ENCODE data around the gene WNT16. TPM values are rescaled to one million over a fixed set of nuclear protein-coding genes. Genes with fewer than 3 reads are reported as not detected.

Gene WNT16
- total RNA-seq, 4 donors from 2014 or later = not detected

DNA sequence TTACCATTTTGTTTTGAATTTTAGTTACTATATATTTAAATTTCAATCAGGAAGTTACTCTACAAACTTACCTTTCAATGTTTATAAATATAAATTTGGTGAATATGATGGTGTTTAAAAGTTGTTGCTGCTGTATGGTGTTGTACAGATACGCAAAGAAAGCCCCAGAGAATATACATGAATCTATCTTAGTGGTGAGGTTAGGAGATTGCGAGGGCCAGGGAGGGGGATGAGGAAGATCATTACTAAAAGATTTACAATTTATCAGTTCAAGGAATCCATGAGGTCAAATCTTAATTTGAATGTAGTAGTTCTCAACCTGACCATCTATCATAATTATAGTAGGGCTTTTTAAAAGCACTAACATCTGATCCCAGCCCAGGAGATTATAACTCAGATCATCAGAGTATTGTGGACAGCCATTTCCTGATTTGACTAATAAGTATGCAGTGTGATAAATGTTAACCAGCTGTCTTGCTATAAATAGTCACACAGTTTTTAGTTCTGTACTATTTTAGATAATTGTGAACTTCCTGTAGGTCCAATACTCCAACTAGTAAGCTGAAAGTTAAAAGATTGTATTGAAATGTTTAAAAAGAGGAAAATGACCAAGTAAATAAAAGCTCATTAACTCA is 43.7 kb downstream of the WNT16 start:
- TF ChIP-seq CTCF (IDR thresholded peaks at IDR 0.05; ENCODE audit: low read depth) = no peak

- TF ChIP-seq CTCF (IDR thresholded peaks at IDR 0.05; ENCODE audit: low read depth) = no peak
These were observed 44.4 kb downstream of the WNT16 start for GRCh38 chr7:121373177-121373576.

DNA sequence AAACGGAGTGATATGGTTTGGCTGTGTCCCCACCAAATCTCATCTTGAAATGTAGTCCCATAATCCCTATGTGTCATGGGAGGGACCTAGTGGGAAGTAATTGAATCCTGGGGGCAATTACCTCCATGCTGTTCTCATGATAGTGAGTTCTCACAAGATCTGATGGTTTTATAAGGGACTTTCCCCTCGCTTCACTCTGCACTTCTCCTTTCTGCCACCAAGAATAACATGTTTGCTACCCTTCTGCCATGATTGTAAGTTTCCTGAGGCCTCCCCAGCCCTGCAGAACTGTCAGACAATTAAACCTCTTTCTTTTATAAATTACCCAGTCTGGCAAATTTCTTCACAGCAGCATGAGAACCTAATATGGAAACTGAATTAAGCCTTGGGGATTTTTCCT is 48.2 kb downstream of the WNT16 start:
- TF ChIP-seq CTCF (IDR thresholded peaks at IDR 0.05; ENCODE audit: low read depth) = no peak

DNA sequence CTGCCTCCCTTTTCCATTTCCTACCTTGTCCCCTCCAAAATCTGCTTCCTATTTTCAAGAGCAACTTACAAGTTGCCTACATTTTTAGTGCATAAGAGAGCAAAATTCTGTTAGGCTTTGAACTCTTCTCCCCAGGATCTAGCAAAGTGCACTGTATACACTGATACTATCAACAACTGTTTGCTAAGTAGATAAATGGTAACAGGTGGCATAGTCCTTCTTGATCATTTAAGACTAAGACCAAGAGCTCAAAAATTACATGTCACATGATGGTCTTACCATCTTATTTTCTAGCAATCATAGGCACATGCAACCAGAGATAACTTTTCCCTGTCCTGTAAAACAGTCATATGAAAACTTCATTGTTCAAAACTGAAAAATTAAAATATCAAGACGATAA is 51.1 kb downstream of the WNT16 start:
- no peak for TF ChIP-seq CTCF (IDR thresholded peaks at IDR 0.05; ENCODE audit: low read depth)

DNA sequence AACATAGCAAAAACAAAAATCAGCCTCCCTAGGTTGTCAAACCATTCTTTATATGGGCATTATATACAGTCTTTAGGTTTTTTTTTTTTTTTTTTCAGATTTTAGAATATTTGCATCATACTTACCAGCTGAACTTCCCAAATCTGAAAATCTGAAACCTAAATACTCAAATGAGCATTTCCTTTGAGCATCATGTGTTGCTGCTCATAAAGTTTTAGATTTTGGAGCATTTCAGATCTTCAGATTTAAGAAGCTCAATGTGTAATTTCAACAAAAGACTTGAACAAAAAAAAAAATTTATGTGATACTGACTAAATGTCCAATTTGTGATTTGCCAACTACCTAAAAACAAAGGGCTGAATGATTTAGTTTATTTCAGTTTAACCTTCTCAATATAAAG is 53.7 kb downstream of the WNT16 start:
- TF ChIP-seq CTCF (IDR thresholded peaks at IDR 0.05; ENCODE audit: low read depth) = no peak

DNA sequence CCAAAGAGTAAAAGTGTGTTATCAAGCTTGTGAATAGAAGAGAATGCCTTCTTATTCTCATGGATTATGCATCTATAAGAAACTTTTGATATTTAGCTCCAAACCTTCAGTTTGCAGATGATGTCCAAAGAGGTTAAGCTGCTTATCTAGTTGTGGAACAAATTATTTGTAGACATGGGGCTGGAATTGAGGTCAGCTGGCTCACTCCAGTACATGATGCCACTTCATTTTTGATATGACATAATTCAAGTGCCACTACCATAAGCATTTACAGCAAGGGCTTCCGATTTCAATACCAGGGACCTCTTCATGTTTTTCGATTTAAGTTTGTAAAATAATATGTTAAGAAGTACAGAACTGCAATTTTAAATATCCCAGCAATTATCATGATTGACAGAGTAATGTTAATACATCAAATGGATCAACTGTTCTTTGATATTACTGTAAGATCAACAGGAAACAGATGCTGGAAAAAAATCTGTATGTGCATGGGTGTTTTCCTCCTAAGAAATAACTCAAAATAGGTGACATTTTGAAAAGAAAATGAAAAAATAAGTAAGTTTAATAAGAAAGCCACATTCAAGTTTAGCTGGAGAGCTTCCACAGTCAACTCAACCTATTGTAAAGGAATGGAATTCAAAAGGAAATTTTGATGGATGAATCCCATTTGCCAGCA is 54.6 kb downstream of the WNT16 start:
- TF ChIP-seq CTCF (IDR thresholded peaks at IDR 0.05; ENCODE audit: low read depth) = no peak

GRCh38 chr7:121384265-121384664 is 55.5 kb downstream of the WNT16 start:
- no peak for TF ChIP-seq CTCF (IDR thresholded peaks at IDR 0.05; ENCODE audit: low read depth)

Measured in subcutaneous adipose tissue (tissue), 4 donors.